Endothelial cell of umbilical vein (primary cell): ENCODE measurements around the gene POGZ. TPM values are rescaled to one million over a fixed set of nuclear protein-coding genes. Genes with fewer than 3 reads are reported as not detected.

Source experiments
- BruUV-seq: library from RNA; stranded (reverse); fragments of 400-500 nt; replicated peaks from 2 replicates; lab custom pipeline; 2021; lab: Mats Ljungman, UMichigan
- CTCF ChIA-PET: fragments of 300-600, 350-600 bp; sonication (Branson Sonifier 250); formaldehyde crosslinking; loops from one replicate; lab custom pipeline; 2021; ENCODE audit warnings: antibody characterized with exemption, inconsistent platforms; lab: Charles Lee
- POLR2A ChIA-PET: fragments of 300-600, 350-600 bp; sonication (Branson Sonifier 250); formaldehyde crosslinking; loops from one replicate; lab custom pipeline; 2021; ENCODE audit warnings: antibody characterized with exemption, inconsistent platforms; lab: Charles Lee
- DNase-seq: peaks from one replicate; pipeline ENCODE4 v3.0.0-alpha.2; 2011; ENCODE audit warnings: low read depth, low spot score
- FAIRE-seq: peaks from 2 replicates; lab custom pipeline; 2011; peaks lifted over from hg19 to GRCh38; lab: Jason Lieb, UNC
- H2AFZ ChIP-seq: 2 replicates; pipeline ENCODE4 v1.6.0; 2012; ENCODE audit warnings: low read depth, low read length, control low read depth, inconsistent platforms
- H3K27ac ChIP-seq: 2 replicates; pipeline ENCODE4 v1.5.1; 2011; ENCODE audit warnings: low read depth, mild to moderate bottlenecking, control low read depth, low read length, moderate library complexity; ENCODE audit not compliant: insufficient read depth
- H3K27me3 ChIP-seq, 2 experiments: 2 replicates each; pipeline versions ENCODE4 v1.6.0 to v1.6.1; 2011; ENCODE audit warnings: low read length in 2 of 2, mixed read lengths in 1 of 2; ENCODE audit not compliant: control insufficient read depth in 2 of 2, insufficient read depth in 2 of 2
- H3K36me3 ChIP-seq, 2 experiments: 2 replicates in 1 of 2; 3 replicates in 1 of 2; pipeline ENCODE4 v1.5.1; 2011; ENCODE audit warnings: low read length in 2 of 2, mild to moderate bottlenecking in 1 of 2, moderate library complexity in 1 of 2; ENCODE audit not compliant: control insufficient read depth in 2 of 2, insufficient read depth in 2 of 2; ENCODE audit errors: extremely low read depth in 1 of 2
- H3K4me1 ChIP-seq: 3 replicates; pipeline ENCODE4 v1.5.1; 2011; ENCODE audit warnings: mild to moderate bottlenecking, low read length; ENCODE audit not compliant: control insufficient read depth, insufficient read depth; ENCODE audit errors: extremely low read depth
- H3K4me2 ChIP-seq: 2 replicates; pipeline ENCODE4 v1.6.1; 2011; ENCODE audit warnings: low read length, control low read depth, mixed read lengths; ENCODE audit not compliant: insufficient read depth
- H3K4me3 ChIP-seq, 3 experiments: fragments of 200-600 bp in 1 of 3; sonication (generic), shearing (Covaris generic) in 1 of 3; replicated peaks in 1 of 3; 2 replicates each; pipeline ENCODE4 v1.5.1; 2011 to 2016; ENCODE audit warnings: control low read depth in 3 of 3, low read length in 3 of 3, mild to moderate bottlenecking in 2 of 3, inconsistent platforms in 1 of 3, low read depth in 1 of 3, moderate library complexity in 1 of 3; ENCODE audit not compliant: insufficient read depth in 1 of 3
- H3K79me2 ChIP-seq: 2 replicates; pipeline ENCODE4 v1.6.0; 2012; ENCODE audit warnings: low read length, inconsistent platforms; ENCODE audit not compliant: control insufficient read depth, insufficient read depth
- H3K9ac ChIP-seq: replicated peaks from 2 replicates; pipeline ENCODE3; 2011; ENCODE audit warnings: low read length, control low read depth; ENCODE audit not compliant: insufficient read depth; ENCODE audit errors: extremely low read depth
- H3K9me1 ChIP-seq: replicated peaks from 3 replicates; pipeline ENCODE4 v1.6.0; 2011; ENCODE audit warnings: mild to moderate bottlenecking, low read length; ENCODE audit not compliant: control insufficient read depth, insufficient read depth; ENCODE audit errors: extremely low read depth
- H3K9me3 ChIP-seq: replicated peaks from 2 replicates; pipeline ENCODE4 v1.5.1; 2012; ENCODE audit warnings: low read length, inconsistent platforms; ENCODE audit not compliant: control insufficient read depth, insufficient read depth
- H4K20me1 ChIP-seq: replicated peaks from 2 replicates; pipeline ENCODE3; 2011; ENCODE audit warnings: mild to moderate bottlenecking, low read length; ENCODE audit not compliant: control insufficient read depth, insufficient read depth; ENCODE audit errors: extremely low read depth
- EZH2 ChIP-seq: IDR thresholded peaks from 2 replicates; pipeline ENCODE4 v1.6.1; 2012; ENCODE audit warnings: borderline replicate concordance, low read depth, mild to moderate bottlenecking, moderate library complexity, low read length, inconsistent platforms; ENCODE audit not compliant: severe bottlenecking
- MYC ChIP-seq: IDR thresholded peaks from one replicate; pipeline ENCODE4 v1.6.1; 2011; ENCODE audit warnings: mild to moderate bottlenecking, low read depth, low read length
- POLR2A ChIP-seq: IDR thresholded peaks from 2 replicates; pipeline ENCODE4 v1.6.1; 2012; ENCODE audit warnings: low read depth, mild to moderate bottlenecking, control low read depth, low read length
- POLR2AphosphoS5 ChIP-seq: IDR thresholded peaks from 2 replicates; pipeline ENCODE4 v1.6.1; 2012; ENCODE audit warnings: low read depth, mild to moderate bottlenecking, control low read depth, low read length, moderate library complexity; ENCODE audit not compliant: insufficient read depth
- dilution Hi-C: fragments of 300-500 bp; cut with MboI; formaldehyde crosslinking; loops from one replicate; pipeline ENCODE4 v1.15.0; 2019; ENCODE audit warnings: low sequenced_read_pairs; ENCODE audit not compliant: extremely low pct_ligation_motif_present
- intact Hi-C: fragments of 100-400 bp; cut with micrococcal nuclease; formaldehyde crosslinking; loops from one replicate; pipeline ENCODE4 v1.10.0; 2022
- polyA plus RNA-seq, 4 experiments: library from polyadenylated mRNA; depleted of rRNA in 3 of 4; stranded (reverse) in 3 of 4; unstranded in 1 of 4; fragments of >200 nt; gene quantifications; 2 replicates each; pipeline versions ENCODE4 v1.2.1 to v1.2.3, GENCODE V29; 2011 to 2012; ENCODE audit warnings: missing spikeins in 1 of 4
- total RNA-seq: library from RNA; stranded (reverse); gene quantifications from 2 replicates; pipeline ENCODE4 v1.2.3, GENCODE V29; 2021
- TF ChIP-seq, protein P1 (sequence below): IDR thresholded peaks from 2 replicates; pipeline ENCODE4 v1.6.1; 2011; ENCODE audit not compliant: insufficient read depth, insufficient read length

POGZ gene
- total and polyA plus RNA-seq, 2 donors (not counting 3 experiments of a cell fraction or from before 2014, with no cell fraction given): 50.7 to 96.7 TPM

DNA sequence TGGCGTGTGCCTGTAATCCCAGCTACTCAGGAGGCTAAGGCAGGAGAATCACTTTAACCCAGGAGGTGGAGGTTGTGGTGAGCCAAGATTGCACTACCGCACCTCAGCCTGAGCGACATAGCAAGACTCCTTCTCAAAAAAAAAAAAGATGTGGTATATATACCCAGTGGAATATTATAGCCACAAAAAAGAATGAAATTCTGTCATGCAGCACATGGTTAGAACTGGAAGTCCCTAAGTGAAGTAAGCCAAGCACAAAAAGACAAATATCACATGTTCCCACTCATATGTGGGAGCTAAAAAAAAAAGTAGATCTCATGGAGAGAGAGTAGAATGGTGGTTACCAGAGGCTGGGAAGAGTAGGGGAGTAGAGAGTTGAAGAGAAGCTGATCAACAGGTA lies 41.2 kb downstream of the POGZ start:
- Histone ChIP-seq H3K9me1 (no peaks in the 10 kb centered on the region), H3K27me3 (no peaks in the 10 kb centered on the region), H3K4me1 (no peaks in the 10 kb centered on the region), H3K9me3 (no peaks in the 10 kb centered on the region), H3K9ac (no peak overlapping the region), H3K4me2 (no peak overlapping the region), H4K20me1 (no peaks in the 10 kb centered on the region), H3K79me2 (peaks cover 2% of the 10 kb centered on the region), H3K4me3 (no peak overlapping the region), H3K27ac (no peak overlapping the region), H3K36me3 (peaks cover 13% of the 10 kb centered on the region in 2 experiments), H2AFZ (no peak overlapping the region)
- BruUV-seq: no TSS peak
- ChIA-PET POLR2A (interaction anchor here (0.8 kb wide), 1 partner anchor 1099 kb away, joined by 4 read pairs; no protein-coding TSS in a partner anchor), CTCF (interaction anchor here (0.7 to 3.5 kb wide), 5 partner anchors 10 to 117 kb away, joined by 3 to 12 read pairs (median 5); partner anchors contain the start of gene PI4KB)
- FAIRE-seq (no peak), DNase-seq (no peak)
- intact Hi-C loops: no loop called here
- dilution Hi-C loops: no loop called here
- TF ChIP-seq, protein P1, sequence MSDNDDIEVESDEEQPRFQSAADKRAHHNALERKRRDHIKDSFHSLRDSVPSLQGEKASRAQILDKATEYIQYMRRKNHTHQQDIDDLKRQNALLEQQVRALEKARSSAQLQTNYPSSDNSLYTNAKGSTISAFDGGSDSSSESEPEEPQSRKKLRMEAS: no peak

DNA sequence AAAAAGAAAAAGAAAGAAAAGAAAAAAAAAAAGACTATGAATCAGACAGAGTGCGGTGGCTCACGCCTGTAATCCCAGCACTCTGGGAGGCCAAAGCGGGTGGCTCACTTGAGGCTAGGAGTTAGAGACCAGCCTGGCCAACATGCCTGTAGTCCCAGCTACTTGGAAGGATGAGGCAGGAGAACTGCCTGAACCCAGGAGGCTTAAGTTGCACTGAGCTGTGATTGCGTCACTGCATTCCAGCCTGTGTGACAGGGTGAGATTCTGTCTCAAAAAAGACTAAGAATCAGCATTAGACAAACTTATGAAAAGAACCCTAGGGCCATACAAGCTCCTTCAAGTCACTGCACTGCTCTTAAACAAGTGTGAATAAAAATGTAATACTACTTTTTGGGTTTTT lies 43.1 kb downstream of the POGZ start:
- intact Hi-C loops: no loop called here
- H3K27ac ChIP-seq: no peak overlapping the region

More for the DNA sequence above, 43.1 kb downstream of the POGZ start:
- dilution Hi-C loops: no loop called here
- H3K9me3 ChIP-seq: no peaks in the 10 kb centered on the region
- H3K27me3 ChIP-seq: no peaks in the 10 kb centered on the region
- H3K9me1 ChIP-seq: no peaks in the 10 kb centered on the region
- FAIRE-seq (no peak), DNase-seq (no peak)
- CTCF ChIA-PET: no interaction called here
- no peak overlapping the region for H3K4me2 ChIP-seq
- H3K79me2 ChIP-seq: peaks cover 2% of the 10 kb centered on the region
- H4K20me1 ChIP-seq: no peaks in the 10 kb centered on the region
- no peak overlapping the region for H2AFZ ChIP-seq
- POLR2A ChIA-PET: no interaction called here
- no peak overlapping the region for H3K9ac ChIP-seq
- H3K36me3 ChIP-seq: peaks cover 12 to 14% of the 10 kb centered on the region in 2 experiments
- H3K4me1 ChIP-seq: no peaks in the 10 kb centered on the region
- TF ChIP-seq POLR2AphosphoS5 (no peak), EZH2 (no peak), MYC (no peak), POLR2A (no peak)
- TF ChIP-seq, protein P1: no peak
- H3K4me3 ChIP-seq: no peak overlapping the region
- BruUV-seq: no TSS peak
